IMR-90 (cell line): Measurements from ENCODE around the gene TGFBR1. TPM values are rescaled to one million over a fixed set of nuclear protein-coding genes. Genes with fewer than 3 reads are reported as not detected.

Experiments used
- ATAC-seq: fragments of 200-7000 bp; cut with Tn5 transposase; 2 replicates; pipeline ENCODE4 v1.9.1; 2020; ENCODE audit warnings: low read depth, mild to moderate bottlenecking, moderate library complexity
- BruUV-seq: library from RNA; stranded (reverse); fragments of 400-500 nt; replicated peaks from 2 replicates; lab custom pipeline; 2021; lab: Mats Ljungman, UMichigan
- CTCF ChIA-PET: fragments of 300-600 bp; formaldehyde crosslinking; extraction: SDS; loops from one replicate; lab custom pipeline; 2021; ENCODE audit warnings: antibody characterized with exemption; lab: Yijun Ruan, JAX
- POLR2A ChIA-PET: fragments of 300-600 bp; sonication (Branson Sonifier 250); formaldehyde crosslinking; loops from one replicate; lab custom pipeline; 2022; ENCODE audit warnings: antibody characterized with exemption; ENCODE audit not compliant: unreplicated experiment; lab: Charles Lee
- DNase-seq: peaks from one replicate; pipeline ENCODE4 v3.0.0; 2013
- H2AFZ ChIP-seq: replicated peaks from 2 replicates; pipeline ENCODE3; 2013; ENCODE audit warnings: low read length, mild to moderate bottlenecking; ENCODE audit not compliant: poor library complexity
- H2AK5ac ChIP-seq: 2 replicates; pipeline ENCODE4 v1.6.1; 2013; ENCODE audit warnings: low read depth, low read length, inconsistent platforms
- H2AK9ac ChIP-seq: replicated peaks from 2 replicates; pipeline ENCODE3; 2013; ENCODE audit warnings: mild to moderate bottlenecking, low read depth, low read length, moderate library complexity; ENCODE audit not compliant: poor library complexity
- H2BK120ac ChIP-seq: 2 replicates; pipeline ENCODE4 v1.6.1; 2013; ENCODE audit warnings: low read depth, low read length, inconsistent platforms
- H2BK15ac ChIP-seq: 3 replicates; pipeline ENCODE4 v1.6.1; 2013; ENCODE audit warnings: low read depth, low read length, inconsistent platforms
- H2BK20ac ChIP-seq: 2 replicates; pipeline ENCODE4 v1.6.1; 2013; ENCODE audit warnings: low read depth, mild to moderate bottlenecking, inconsistent platforms, low read length, moderate library complexity
- H2BK5ac ChIP-seq: 2 replicates; pipeline ENCODE4 v1.6.1; 2013; ENCODE audit warnings: mild to moderate bottlenecking, low read depth, low read length, inconsistent platforms; ENCODE audit not compliant: poor library complexity, severe bottlenecking
- H3K14ac ChIP-seq: replicated peaks from 2 replicates; pipeline ENCODE4 v1.6.1; 2013; ENCODE audit warnings: low read depth, low read length, inconsistent platforms
- H3K18ac ChIP-seq: 2 replicates; pipeline ENCODE4 v1.6.1; 2013; ENCODE audit warnings: low read depth, low read length, control low read depth
- H3K23ac ChIP-seq: 2 replicates; pipeline ENCODE4 v1.6.1; 2013; ENCODE audit warnings: low read depth, low read length, inconsistent platforms
- H3K27ac ChIP-seq: 2 replicates; pipeline ENCODE4 v1.5.1; 2013; ENCODE audit warnings: mild to moderate bottlenecking, control low read depth, low read length; ENCODE audit not compliant: insufficient read depth
- H3K27me3 ChIP-seq: 2 replicates; pipeline ENCODE4 v1.6.1; 2013; ENCODE audit warnings: low read length; ENCODE audit not compliant: control insufficient read depth, insufficient read depth
- H3K36me3 ChIP-seq: 2 replicates; pipeline ENCODE4 v1.6.1; 2013; ENCODE audit warnings: low read length, mixed read lengths; ENCODE audit not compliant: control insufficient read depth, insufficient read depth
- H3K4ac ChIP-seq: 2 replicates; pipeline ENCODE4 v1.6.1; 2013; ENCODE audit warnings: low read depth, low read length, inconsistent platforms
- H3K4me1 ChIP-seq: 2 replicates; pipeline ENCODE4 v1.6.1; 2013; ENCODE audit warnings: low read length, mixed read lengths; ENCODE audit not compliant: control insufficient read depth, insufficient read depth
- H3K4me2 ChIP-seq: 2 replicates; pipeline ENCODE4 v1.6.1; 2013; ENCODE audit warnings: low read depth, mild to moderate bottlenecking, control low read depth, low read length, moderate library complexity
- H3K4me3 ChIP-seq: 2 replicates; pipeline ENCODE4 v1.5.1; 2013; ENCODE audit warnings: low read depth, mild to moderate bottlenecking, control low read depth, low read length, moderate library complexity; ENCODE audit not compliant: insufficient read depth
- H3K56ac ChIP-seq: 2 replicates; pipeline ENCODE4 v1.6.1; 2013; ENCODE audit warnings: low read length, inconsistent platforms; ENCODE audit not compliant: insufficient read depth; ENCODE audit errors: extremely low read depth
- H3K79me1 ChIP-seq, 2 experiments: 2 replicates each; pipeline ENCODE4 v1.6.1; 2013; ENCODE audit warnings: low read length in 2 of 2, inconsistent platforms in 1 of 2, low read depth in 1 of 2
- H3K9ac ChIP-seq: 2 replicates; pipeline ENCODE4 v1.6.1; 2013; ENCODE audit warnings: low read depth, low read length, control low read depth
- H3K9me1 ChIP-seq: 2 replicates; pipeline ENCODE4 v1.6.1; 2013; ENCODE audit warnings: low read length, inconsistent platforms; ENCODE audit not compliant: insufficient read depth
- H3K9me3 ChIP-seq: 2 replicates; pipeline ENCODE4 v1.6.1; 2013; ENCODE audit warnings: low read length; ENCODE audit not compliant: control insufficient read depth, insufficient read depth
- H4K20me1 ChIP-seq: 2 replicates; pipeline ENCODE4 v1.6.1; 2013; ENCODE audit warnings: low read length, inconsistent platforms; ENCODE audit not compliant: insufficient read depth
- H4K5ac ChIP-seq: 2 replicates; pipeline ENCODE4 v1.6.1; 2013; ENCODE audit warnings: mild to moderate bottlenecking, low read depth, low read length, control low read depth
- H4K8ac ChIP-seq, 2 experiments: 2 replicates each; pipeline ENCODE4 v1.6.1; 2013; ENCODE audit warnings: low read depth in 2 of 2, low read length in 2 of 2, control low read depth in 1 of 2, inconsistent platforms in 1 of 2
- H4K91ac ChIP-seq: 2 replicates; pipeline ENCODE4 v1.6.1; 2013; ENCODE audit warnings: low read depth, low read length, inconsistent platforms; ENCODE audit not compliant: insufficient read depth
- MAFK ChIP-seq: IDR thresholded peaks from 2 replicates; pipeline ENCODE4 v1.6.1; 2012; ENCODE audit warnings: low read depth, low read length, improper control_type of control experiment
- MAZ ChIP-seq: IDR thresholded peaks from 2 replicates; pipeline ENCODE4 v1.6.1; 2012; ENCODE audit warnings: low read depth, mild to moderate bottlenecking, low read length, improper control_type of control experiment, moderate library complexity, borderline replicate concordance
- WGBS, 2 experiments: methylation state at CpG; one replicate each; pipeline versions ENCODE4 v1.1.5 to v1.1.7; 2013; ENCODE audit warnings: missing lambda C conversion rate in 2 of 2; ENCODE audit not compliant: insufficient read length in 1 of 2; ENCODE audit errors: extremely low coverage in 2 of 2; 5-methylcytosine and 5-hydroxymethylcytosine counted together
- dilution Hi-C: fragments of 300-500 bp; cut with HindIII; formaldehyde crosslinking; loops from one replicate; pipeline ENCODE4 v1.14.3; 2018; ENCODE audit warnings: low sequenced_read_pairs; ENCODE audit not compliant: unreplicated experiment
- in situ Hi-C: fragments of 300-500 bp; cut with MboI; formaldehyde crosslinking; loops from 3 replicates; pipeline ENCODE4 v1.14.3; 2019; ENCODE audit warnings: low sequenced_read_pairs, inconsistent platforms, mixed read lengths
- intact Hi-C: fragments of 100-400 bp; cut with micrococcal nuclease; formaldehyde crosslinking; loops from 2 replicates; pipeline ENCODE4 v1.10.0; 2022
- polyA plus RNA-seq, 3 experiments: library from polyadenylated mRNA; depleted of rRNA; stranded (reverse); fragments of >200 nt; gene quantifications; 2 replicates each; pipeline ENCODE4 v1.2.3, GENCODE V29; 2012; ENCODE audit warnings: low replicate concordance in 1 of 3
- total RNA-seq: library from RNA; depleted of rRNA; stranded (reverse); fragments of >200 nt; gene quantifications from 2 replicates; pipeline ENCODE4 v1.2.3, GENCODE V29; 2012

The TGFBR1 gene
- total and polyA plus RNA-seq, 2 of the 4 experiments (the other 2 are of a cell fraction) = 15.1 to 75.3 TPM

DNA sequence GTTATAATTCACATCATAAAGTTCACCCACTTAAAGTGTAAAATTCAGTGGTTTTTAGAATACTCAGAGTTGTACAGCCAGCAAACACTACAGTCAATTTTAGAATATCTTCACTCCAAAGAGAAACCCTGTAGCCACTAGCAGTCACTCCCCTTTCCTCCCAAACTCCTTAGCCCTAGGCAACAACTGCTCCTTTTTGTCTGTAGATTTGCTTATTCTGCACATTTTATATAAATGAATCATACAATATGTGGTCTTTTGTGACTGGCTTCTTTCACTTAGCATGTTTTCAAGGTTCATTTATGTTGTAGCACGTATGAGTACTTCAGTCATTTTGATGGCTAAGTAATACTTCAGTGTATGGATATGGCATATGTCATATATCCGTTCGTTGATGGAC is 38.7 kb downstream of the TGFBR1 start:
- no peak for DNase-seq
- CTCF ChIA-PET = interaction anchor here (0.6 to 1.0 kb wide), 3 partner anchors 165 to 370 kb away, joined by 4 to 6 read pairs (median 5); no protein-coding TSS in a partner anchor
- ATAC-seq = no peak

More for the DNA sequence above, 38.7 kb downstream of the TGFBR1 start:
- 100% methylated on average over 1 of the region's 3 CpGs; no CpG with 5 or more reads in 1 of the 2 experiments for WGBS, 2 experiments
- H3K56ac ChIP-seq = no peak overlapping the region
- no peaks in the 10 kb centered on the region; the same call in 1 of the 2 replicates for H4K20me1 ChIP-seq
- POLR2A ChIA-PET = no interaction called here
- H3K4me3 ChIP-seq = no peak overlapping the region
- H2AK5ac ChIP-seq = no peak overlapping the region
- no peak overlapping the region for H2BK5ac ChIP-seq
- no peaks in the 10 kb centered on the region for H3K27me3 ChIP-seq
- no peak overlapping the region for H3K4ac ChIP-seq
- H3K14ac ChIP-seq = no peak overlapping the region
- H3K9ac ChIP-seq = no peak overlapping the region
- H4K5ac ChIP-seq = no peak overlapping the region
- H3K4me1 ChIP-seq = no peaks in the 10 kb centered on the region
- H3K79me1 ChIP-seq = peaks cover 21 to 26% of the 10 kb centered on the region in 2 experiments; a peak in 3 of 4 replicates
- H2BK20ac ChIP-seq = no peak overlapping the region
- intact Hi-C loops (loop anchor here (1.0 kb wide), 1 partner anchor 8 kb away; no protein-coding TSS in a partner anchor), in situ Hi-C loops (no loop called here), dilution Hi-C loops (loop anchor here (25.0 kb wide), 1 partner anchor 306 kb away; no protein-coding TSS in a partner anchor)
- no peaks in the 10 kb centered on the region for H3K9me3 ChIP-seq
- no peak overlapping the region for H3K27ac ChIP-seq
- no peak overlapping the region for H4K8ac ChIP-seq
- H3K36me3 ChIP-seq = peaks cover 52% of the 10 kb centered on the region
- H2BK120ac ChIP-seq = no peak overlapping the region
- TF ChIP-seq MAFK (peak; percentile 81), MAZ (no peak)
- no peak overlapping the region for H2BK15ac ChIP-seq
- H2AFZ ChIP-seq = no peak overlapping the region
- H3K9me1 ChIP-seq = no peaks in the 10 kb centered on the region
- H3K23ac ChIP-seq = no peak overlapping the region
- no peak overlapping the region for H3K4me2 ChIP-seq
- BruUV-seq = no TSS peak
- H4K91ac ChIP-seq = no peak overlapping the region
- no peak overlapping the region for H2AK9ac ChIP-seq
- H3K18ac ChIP-seq = no peak overlapping the region
